Uterus (tissue), 2 donors: ENCODE measurements around the gene TIGIT.

ENCODE experiments used
- POLR2A ChIP-seq, 2 donors: fragments of 450-650 bp; IDR thresholded peaks; one replicate each; pipeline ENCODE4 v1.6.1; 2016; ENCODE audit warnings: antibody characterized with exemption in 2 of 2, mild to moderate bottlenecking in 1 of 2, moderate library complexity in 1 of 2
- TF ChIP-seq, protein P1 (sequence below), 4 experiments: fragments of 200-600 bp in 2 of 4; fragments of 450-650 bp in 2 of 4; sonication (generic) in 2 of 4; IDR thresholded peaks; one replicate each; pipeline ENCODE4 v1.5.1; 2016 to 2019; ENCODE audit warnings: antibody characterized with exemption in 4 of 4, mild to moderate bottlenecking in 2 of 4, moderate library complexity in 1 of 4

DNA sequence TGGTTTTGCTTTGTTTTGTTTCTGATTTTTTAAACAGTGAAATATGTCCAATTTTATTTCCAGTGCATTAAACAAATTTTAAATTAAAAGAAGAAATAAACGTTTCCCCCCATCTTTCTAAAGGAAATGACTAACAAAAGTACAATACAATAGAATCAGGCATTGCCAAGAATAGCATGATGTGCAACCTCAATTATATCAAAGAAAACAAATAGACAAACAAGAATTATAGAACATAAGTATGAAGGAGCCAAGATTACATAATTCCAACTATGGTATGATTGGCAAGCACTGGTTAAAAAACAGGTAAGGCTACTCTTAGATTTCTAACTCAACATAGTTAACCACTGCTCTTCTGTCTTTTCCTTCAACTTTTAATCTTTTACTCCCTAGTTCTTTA lies 26.4 kb downstream of the TIGIT start:
- TF ChIP-seq, protein P1, sequence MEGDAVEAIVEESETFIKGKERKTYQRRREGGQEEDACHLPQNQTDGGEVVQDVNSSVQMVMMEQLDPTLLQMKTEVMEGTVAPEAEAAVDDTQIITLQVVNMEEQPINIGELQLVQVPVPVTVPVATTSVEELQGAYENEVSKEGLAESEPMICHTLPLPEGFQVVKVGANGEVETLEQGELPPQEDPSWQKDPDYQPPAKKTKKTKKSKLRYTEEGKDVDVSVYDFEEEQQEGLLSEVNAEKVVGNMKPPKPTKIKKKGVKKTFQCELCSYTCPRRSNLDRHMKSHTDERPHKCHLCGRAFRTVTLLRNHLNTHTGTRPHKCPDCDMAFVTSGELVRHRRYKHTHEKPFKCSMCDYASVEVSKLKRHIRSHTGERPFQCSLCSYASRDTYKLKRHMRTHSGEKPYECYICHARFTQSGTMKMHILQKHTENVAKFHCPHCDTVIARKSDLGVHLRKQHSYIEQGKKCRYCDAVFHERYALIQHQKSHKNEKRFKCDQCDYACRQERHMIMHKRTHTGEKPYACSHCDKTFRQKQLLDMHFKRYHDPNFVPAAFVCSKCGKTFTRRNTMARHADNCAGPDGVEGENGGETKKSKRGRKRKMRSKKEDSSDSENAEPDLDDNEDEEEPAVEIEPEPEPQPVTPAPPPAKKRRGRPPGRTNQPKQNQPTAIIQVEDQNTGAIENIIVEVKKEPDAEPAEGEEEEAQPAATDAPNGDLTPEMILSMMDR (IDR thresholded peaks at IDR 0.05): no peak
- TF ChIP-seq POLR2A (IDR thresholded peaks at IDR 0.05): no peak
